MM.1S (cell line): ENCODE data around the gene OR1A2.

ENCODE experiments used
- DNase-seq: peaks from one replicate; pipeline ENCODE4 v3.0.0-alpha.2; 2015
- H2AFZ ChIP-seq: fragments of 300-600 bp; sonication (generic); 2 replicates; pipeline ENCODE4 v1.6.0; 2016; ENCODE audit warnings: antibody characterized with exemption, low read length
- H3F3A ChIP-seq: fragments of 300-600 bp; sonication (generic); 2 replicates; pipeline ENCODE4 v1.6.1; 2016; ENCODE audit warnings: mild to moderate bottlenecking, antibody characterized with exemption, low read length, moderate library complexity, mixed read lengths; ENCODE audit not compliant: insufficient read depth
- H3K27ac ChIP-seq: fragments of 300-600 bp; sonication (generic); 2 replicates; pipeline ENCODE4 v1.5.1; 2016; ENCODE audit warnings: mild to moderate bottlenecking, low read length
- H3K27me3 ChIP-seq: fragments of 300-600 bp; sonication (generic); replicated peaks from 2 replicates; pipeline ENCODE4 v1.6.0; 2016; ENCODE audit warnings: low read length; ENCODE audit not compliant: insufficient read depth
- H3K36me3 ChIP-seq: fragments of 300-600 bp; sonication (generic); replicated peaks from 2 replicates; pipeline ENCODE4 v1.6.1; 2016; ENCODE audit warnings: mild to moderate bottlenecking, low read length, mixed read lengths; ENCODE audit not compliant: insufficient read depth
- H3K4me1 ChIP-seq: fragments of 300-600 bp; sonication (generic); 2 replicates; pipeline ENCODE4 v1.6.1; 2016; ENCODE audit warnings: low read length, mixed read lengths
- H3K4me2 ChIP-seq: fragments of 300-600 bp; sonication (generic); 2 replicates; pipeline ENCODE4 v1.6.0; 2016; ENCODE audit warnings: low read depth, low read length
- H3K4me3 ChIP-seq: fragments of 300-600 bp; sonication (generic); 2 replicates; pipeline ENCODE4 v1.5.1; 2016; ENCODE audit warnings: low read length, mixed read lengths
- H3K79me2 ChIP-seq: fragments of 300-600 bp; sonication (generic); 2 replicates; pipeline ENCODE4 v1.6.1; 2016; ENCODE audit warnings: mixed run types, low read length, mixed read lengths
- H3K9ac ChIP-seq: fragments of 300-600 bp; sonication (generic); 2 replicates; pipeline ENCODE4 v1.6.1; 2016; ENCODE audit warnings: low read length, mixed read lengths
- H3K9me2 ChIP-seq: fragments of 300-600 bp; sonication (generic); replicated peaks from 2 replicates; pipeline ENCODE4 v1.6.1; 2016; ENCODE audit warnings: mild to moderate bottlenecking, low read length, mixed read lengths; ENCODE audit not compliant: insufficient read depth
- H3K9me3 ChIP-seq: fragments of 300-600 bp; sonication (generic); replicated peaks from 2 replicates; pipeline ENCODE4 v1.6.1; 2016; ENCODE audit warnings: mild to moderate bottlenecking, low read length, mixed read lengths; ENCODE audit not compliant: insufficient read depth
- H4K20me1 ChIP-seq: fragments of 300-600 bp; sonication (generic); 2 replicates; pipeline ENCODE4 v1.6.1; 2016; ENCODE audit warnings: mild to moderate bottlenecking, low read length, moderate library complexity, mixed read lengths; ENCODE audit not compliant: insufficient read depth
- CTCF ChIP-seq: fragments of 300-600 bp; sonication (generic); IDR thresholded peaks from 2 replicates; pipeline ENCODE4 v1.5.1; 2016; ENCODE audit warnings: antibody characterized with exemption, low read length, mixed read lengths
- EZH2 ChIP-seq: fragments of 300-600 bp; sonication (generic); optimal IDR thresholded peaks from 2 replicates; pipeline ENCODE3; 2017; ENCODE audit warnings: low read depth, mild to moderate bottlenecking, antibody characterized with exemption, low read length, mixed read lengths
- EZH2phosphoT487 ChIP-seq: fragments of 300-600 bp; sonication (generic); IDR thresholded peaks from 2 replicates; pipeline ENCODE4 v1.6.1; 2018; ENCODE audit warnings: antibody characterized with exemption, low read length

Gene OR1A2

GRCh38 chr17:3189961-3190360 is 7.4 kb upstream of the OR1A2 start:
- H4K20me1 ChIP-seq: no peaks in the 10 kb centered on the region
- DNase-seq: no peak
- no peaks in the 10 kb centered on the region for H3K9me2 ChIP-seq
- no peaks in the 10 kb centered on the region for H3F3A ChIP-seq
- H3K79me2 ChIP-seq: no peaks in the 10 kb centered on the region
- H2AFZ ChIP-seq: no peak overlapping the region
- H3K27me3 ChIP-seq: no peaks in the 10 kb centered on the region
- H3K9me3 ChIP-seq: no peaks in the 10 kb centered on the region
- H3K4me1 ChIP-seq: no peaks in the 10 kb centered on the region
- TF ChIP-seq EZH2phosphoT487: no peak
- no peak for TF ChIP-seq CTCF
- TF ChIP-seq EZH2: no peak
- no peak overlapping the region for H3K4me2 ChIP-seq
- H3K27ac ChIP-seq: no peak overlapping the region
- no peak overlapping the region for H3K9ac ChIP-seq
- H3K36me3 ChIP-seq: no peaks in the 10 kb centered on the region; the same call in 1 of the 2 replicates
- H3K4me3 ChIP-seq: no peak overlapping the region

- Histone ChIP-seq H3K9ac (no peak within 1 kb of the TSS), H3K79me2 (no peaks in the 10 kb centered on the region), H2AFZ (no peak within 1 kb of the TSS), H3K4me1 (no peaks in the 10 kb centered on the region), H3F3A (no peaks in the 10 kb centered on the region), H3K9me3 (no peaks in the 10 kb centered on the region), H3K27me3 (no peaks in the 10 kb centered on the region; the same call in 1 of the 2 replicates), H3K4me2 (no peak within 1 kb of the TSS), H3K4me3 (no peak within 1 kb of the TSS), H3K36me3 (no peaks in the 10 kb centered on the region), H3K9me2 (no peaks in the 10 kb centered on the region), H4K20me1 (no peaks in the 10 kb centered on the region), H3K27ac (no peak within 1 kb of the TSS)
- TF ChIP-seq CTCF (no peak), EZH2 (no peak), EZH2phosphoT487 (no peak)
- DNase-seq: no peak
Observed at GRCh38 chr17:3207367-3207766, 10.0 kb downstream of the OR1A2 start, which contains the start of gene OR1A1. TSS of gene OR1A1 (plus strand) at chr17:3207667. CDS start at chr17:3215621, 7,954 bp downstream.

- no peaks in the 10 kb centered on the region for H4K20me1 ChIP-seq
- H3K9me2 ChIP-seq: no peaks in the 10 kb centered on the region
- no peak overlapping the region for H2AFZ ChIP-seq
- DNase-seq: no peak
- H3K27me3 ChIP-seq: no peaks in the 10 kb centered on the region; the same call in 1 of the 2 replicates
- H3K4me2 ChIP-seq: no peak overlapping the region
- H3K9me3 ChIP-seq: no peaks in the 10 kb centered on the region
- TF ChIP-seq CTCF (no peak), EZH2 (no peak), EZH2phosphoT487 (no peak)
- H3K79me2 ChIP-seq: no peaks in the 10 kb centered on the region
- no peaks in the 10 kb centered on the region for H3K4me1 ChIP-seq
- H3K36me3 ChIP-seq: no peaks in the 10 kb centered on the region
- no peaks in the 10 kb centered on the region for H3F3A ChIP-seq
- no peak overlapping the region for H3K27ac ChIP-seq
- no peak overlapping the region for H3K4me3 ChIP-seq
- H3K9ac ChIP-seq: no peak overlapping the region
Observed at GRCh38 chr17:3208484-3208883, 11.2 kb downstream of the OR1A2 start.
